CD14-positive monocyte (primary cell): Measurements from ENCODE around the gene APBA2. TPM values are rescaled to one million over a fixed set of nuclear protein-coding genes. Genes with fewer than 3 reads are reported as not detected.

ENCODE experiments used
- DNase-seq, 3 donors: peaks; one replicate each; pipeline ENCODE4 v3.0.0-alpha.2; 2011 to 2022
- H2AFZ ChIP-seq: 2 replicates; pipeline ENCODE4 v1.6.0; 2012; ENCODE audit warnings: mild to moderate bottlenecking, low read depth, low read length, inconsistent platforms; ENCODE audit not compliant: insufficient read depth, poor library complexity, severe bottlenecking
- H3K27ac ChIP-seq, 2 donors: 1 replicate in 1 of 2; 2 replicates in 1 of 2; pipeline ENCODE4 v1.5.1; 2012 to 2013; ENCODE audit warnings: low read length in 2 of 2, control low read depth in 1 of 2, inconsistent platforms in 1 of 2, low read depth in 1 of 2, mild to moderate bottlenecking in 1 of 2
- H3K27me3 ChIP-seq, 2 donors: one replicate each; pipeline versions ENCODE4 v1.6.0 to v1.6.1; 2011 to 2013; ENCODE audit warnings: low read length in 2 of 2; ENCODE audit not compliant: control insufficient read depth in 2 of 2, insufficient read depth in 2 of 2
- H3K36me3 ChIP-seq, 2 donors: replicated peaks in 1 of 2; 1 replicate in 1 of 2; 2 replicates in 1 of 2; pipeline versions ENCODE4 v1.5.1 to v1.6.1; 2012 to 2013; ENCODE audit warnings: low read length in 2 of 2, control low read depth in 1 of 2, inconsistent platforms in 1 of 2, mild to moderate bottlenecking in 1 of 2; ENCODE audit not compliant: insufficient read depth in 2 of 2, control insufficient read depth in 1 of 2
- H3K4me1 ChIP-seq, 2 donors: 1 replicate in 1 of 2; 2 replicates in 1 of 2; pipeline versions ENCODE4 v1.5.1 to v1.6.1; 2012 to 2013; ENCODE audit warnings: low read length in 2 of 2, control low read depth in 1 of 2, inconsistent platforms in 1 of 2, mild to moderate bottlenecking in 1 of 2, moderate library complexity in 1 of 2; ENCODE audit not compliant: insufficient read depth in 2 of 2, control insufficient read depth in 1 of 2
- H3K4me2 ChIP-seq: replicated peaks from 2 replicates; pipeline ENCODE3; 2012; ENCODE audit warnings: low read length, moderate library complexity, mild to moderate bottlenecking; ENCODE audit not compliant: poor library complexity, severe bottlenecking; ENCODE audit errors: extremely low read depth
- H3K4me3 ChIP-seq, 3 experiments: fragments of 200-600 bp in 1 of 3; sonication (generic) in 1 of 3; replicated peaks in 1 of 3; 1 replicate in 2 of 3; 2 replicates in 1 of 3; pipeline ENCODE4 v1.5.1; 2011 to 2013; ENCODE audit warnings: low read length in 3 of 3, mild to moderate bottlenecking in 3 of 3, control low read depth in 2 of 3, low read depth in 2 of 3, inconsistent platforms in 1 of 3, moderate library complexity in 1 of 3
- H3K79me2 ChIP-seq: 2 replicates; pipeline ENCODE4 v1.6.0; 2012; ENCODE audit warnings: mild to moderate bottlenecking, control low read depth, inconsistent platforms, low read length, moderate library complexity; ENCODE audit not compliant: insufficient read depth
- H3K9ac ChIP-seq: 2 replicates; pipeline ENCODE4 v1.6.0; 2017; ENCODE audit warnings: low read length, mild to moderate bottlenecking; ENCODE audit not compliant: insufficient read depth, poor library complexity, severe bottlenecking
- H3K9me3 ChIP-seq, 2 donors: replicated peaks in 1 of 2; 1 replicate in 1 of 2; 2 replicates in 1 of 2; pipeline versions ENCODE4 v1.5.1 to v1.6.1; 2012 to 2013; ENCODE audit warnings: low read length in 2 of 2, control low read depth in 1 of 2; ENCODE audit not compliant: control insufficient read depth in 1 of 2, insufficient read depth in 1 of 2
- H4K20me1 ChIP-seq: 2 replicates; pipeline ENCODE4 v1.6.0; 2012; ENCODE audit warnings: mild to moderate bottlenecking, low read length, control low read depth, moderate library complexity; ENCODE audit not compliant: insufficient read depth
- H3K27ac Mint-ChIP-seq, 7 donors: one replicate each; pipeline ENCODE4 v1.8.0; 2020; ENCODE audit warnings: mild to moderate bottlenecking in 7 of 7, mixed read lengths in 7 of 7, moderate library complexity in 6 of 7, inconsistent platforms in 2 of 7
- H3K27me3 Mint-ChIP-seq, 3 donors: one replicate each; pipeline ENCODE4 v1.8.0; 2021 to 2022; ENCODE audit warnings: low read depth in 3 of 3, mild to moderate bottlenecking in 3 of 3, mixed read lengths in 3 of 3, moderate library complexity in 3 of 3, inconsistent platforms in 1 of 3
- H3K36me3 Mint-ChIP-seq, 2 donors: one replicate each; pipeline ENCODE4 v1.8.0; 2020; ENCODE audit warnings: mixed read lengths in 2 of 2, inconsistent platforms in 1 of 2, mild to moderate bottlenecking in 1 of 2
- H3K4me1 Mint-ChIP-seq: one replicate; pipeline ENCODE4 v1.8.0; 2020; ENCODE audit warnings: mild to moderate bottlenecking, mixed read lengths
- H3K4me3 Mint-ChIP-seq, 2 donors: one replicate each; pipeline ENCODE4 v1.8.0; 2020; ENCODE audit warnings: mild to moderate bottlenecking in 2 of 2, mixed read lengths in 2 of 2, moderate library complexity in 1 of 2
- H3K9me3 Mint-ChIP-seq, 7 donors: one replicate each; pipeline ENCODE4 v1.8.0; 2020 to 2022; ENCODE audit warnings: mixed read lengths in 7 of 7, mild to moderate bottlenecking in 6 of 7, moderate library complexity in 6 of 7, inconsistent platforms in 2 of 7
- WGBS: methylation state at CpG from one replicate; pipeline ENCODE4 v1.1.5; 2013; ENCODE audit warnings: missing lambda C conversion rate; ENCODE audit not compliant: insufficient coverage; 5-methylcytosine and 5-hydroxymethylcytosine counted together
- intact Hi-C, 2 donors: fragments of 100-400 bp; cut with micrococcal nuclease; formaldehyde crosslinking; loops; one replicate each; pipeline versions ENCODE4 v1.15.0 to v1.15.1; 2023
- polyA plus RNA-seq, 3 donors: library from polyadenylated mRNA; depleted of rRNA in 1 of 3; unstranded in 2 of 3; stranded (reverse) in 1 of 3; fragments of 300-500 nt in 2 of 3; fragments of >200 nt in 1 of 3; fragmentation: Illumina TruSeq in 2 of 3; gene quantifications; 1 replicate in 2 of 3; 2 replicates in 1 of 3; pipeline ENCODE4 v1.2.3, GENCODE V29; 2012 to 2021
- TF ChIP-seq, protein P1 (sequence below): fragments of 200-600 bp; IDR thresholded peaks from one replicate; pipeline ENCODE4 v1.8.0; 2022; ENCODE audit warnings: antibody characterized with exemption, mild to moderate bottlenecking

Gene APBA2
- polyA plus RNA-seq, 3 donors: 0.30 TPM; not detected in 2

DNA sequence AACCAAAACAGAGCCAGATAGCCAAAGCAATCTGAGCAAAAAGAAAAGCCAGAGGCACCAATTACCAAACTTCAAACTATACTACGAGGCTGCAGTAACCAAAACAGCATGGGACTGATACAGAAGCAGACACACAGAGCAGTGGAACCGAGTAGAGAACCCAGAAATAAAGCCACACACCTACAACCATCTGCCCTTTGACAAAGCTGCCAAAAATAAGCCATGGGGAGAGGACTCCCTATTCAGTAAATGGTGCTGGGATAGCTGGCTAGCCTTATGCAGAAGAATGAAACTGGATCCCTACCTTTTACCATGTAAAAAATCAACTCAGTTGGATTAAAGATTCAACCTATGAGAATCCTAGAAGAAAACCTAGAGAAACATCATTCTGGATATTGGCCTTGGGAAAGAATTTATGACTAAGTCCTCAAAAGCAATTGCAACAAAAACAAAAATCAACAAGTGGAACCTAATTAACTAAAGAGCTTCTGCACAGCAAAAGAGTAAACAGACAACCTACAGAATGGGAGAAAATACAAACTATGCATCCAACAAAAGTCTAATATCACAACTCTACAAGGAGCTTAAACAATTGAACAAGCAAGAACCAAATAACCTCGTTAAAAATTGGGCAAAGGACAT lies 95.1 kb downstream of the APBA2 start:
- 86% methylated on average over 1 of the region's 3 CpGs for WGBS

DNA sequence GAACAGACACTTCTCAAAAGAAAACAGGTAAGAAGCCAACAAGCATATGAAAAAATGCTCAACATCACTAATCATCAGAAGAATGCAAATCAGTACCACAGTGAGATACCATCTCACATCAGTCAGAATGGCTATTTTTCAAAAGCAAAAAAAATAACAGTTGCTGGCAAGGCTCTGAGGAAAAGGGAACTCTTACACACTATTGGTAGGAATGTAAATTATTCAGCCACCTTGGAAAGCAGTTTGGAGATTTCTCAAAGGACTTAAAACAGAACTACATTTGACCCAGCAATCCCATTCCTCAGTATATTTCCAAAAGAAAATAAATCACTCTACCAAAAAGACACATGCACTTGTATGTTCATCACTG lies 95.6 kb downstream of the APBA2 start:
- Mint-ChIP-seq H3K36me3 (no peaks in the 10 kb centered on the region), H3K4me1 (peaks cover 2% of the 10 kb centered on the region)

More for the DNA sequence above, 95.1 kb downstream of the APBA2 start:
- Mint-ChIP-seq H3K4me3 (no peak overlapping the region), H3K27me3 (peaks cover 2 to 15% (median 9%) of the 10 kb centered on the region in 3 donors), H3K9me3 (peaks cover 0 to 3% (median 0%) of the 10 kb centered on the region in 7 donors), H3K27ac (no peak overlapping the region), H3K4me1 (no peaks in the 10 kb centered on the region), H3K36me3 (no peaks in the 10 kb centered on the region)
- no peaks in the 10 kb centered on the region for H4K20me1 ChIP-seq
- peaks cover 0 to 2% of the 10 kb centered on the region in 2 donors for H3K27me3 ChIP-seq
- TF ChIP-seq, protein P1, sequence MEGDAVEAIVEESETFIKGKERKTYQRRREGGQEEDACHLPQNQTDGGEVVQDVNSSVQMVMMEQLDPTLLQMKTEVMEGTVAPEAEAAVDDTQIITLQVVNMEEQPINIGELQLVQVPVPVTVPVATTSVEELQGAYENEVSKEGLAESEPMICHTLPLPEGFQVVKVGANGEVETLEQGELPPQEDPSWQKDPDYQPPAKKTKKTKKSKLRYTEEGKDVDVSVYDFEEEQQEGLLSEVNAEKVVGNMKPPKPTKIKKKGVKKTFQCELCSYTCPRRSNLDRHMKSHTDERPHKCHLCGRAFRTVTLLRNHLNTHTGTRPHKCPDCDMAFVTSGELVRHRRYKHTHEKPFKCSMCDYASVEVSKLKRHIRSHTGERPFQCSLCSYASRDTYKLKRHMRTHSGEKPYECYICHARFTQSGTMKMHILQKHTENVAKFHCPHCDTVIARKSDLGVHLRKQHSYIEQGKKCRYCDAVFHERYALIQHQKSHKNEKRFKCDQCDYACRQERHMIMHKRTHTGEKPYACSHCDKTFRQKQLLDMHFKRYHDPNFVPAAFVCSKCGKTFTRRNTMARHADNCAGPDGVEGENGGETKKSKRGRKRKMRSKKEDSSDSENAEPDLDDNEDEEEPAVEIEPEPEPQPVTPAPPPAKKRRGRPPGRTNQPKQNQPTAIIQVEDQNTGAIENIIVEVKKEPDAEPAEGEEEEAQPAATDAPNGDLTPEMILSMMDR: no peak
- H3K27ac ChIP-seq: no peak overlapping the region
- H3K36me3 ChIP-seq: no peaks in the 10 kb centered on the region
- intact Hi-C loops: no loop called here
- H3K79me2 ChIP-seq: no peaks in the 10 kb centered on the region
- DNase-seq: no peak
- no peak overlapping the region for H3K4me3 ChIP-seq
- H2AFZ ChIP-seq: no peak overlapping the region
- H3K9ac ChIP-seq: no peak overlapping the region
- no peaks in the 10 kb centered on the region for H3K4me1 ChIP-seq
- H3K4me2 ChIP-seq: no peak overlapping the region
- H3K9me3 ChIP-seq: no peaks in the 10 kb centered on the region

More for the DNA sequence above, 95.6 kb downstream of the APBA2 start:
- TF ChIP-seq, protein P1: no peak
- Mint-ChIP-seq H3K9me3 (peaks cover 0 to 3% (median 0%) of the 10 kb centered on the region in 7 donors), H3K27ac (no peak overlapping the region), H3K4me3 (no peak overlapping the region), H3K27me3 (peaks cover 2 to 15% (median 9%) of the 10 kb centered on the region in 3 donors)
- Histone ChIP-seq H2AFZ (no peak overlapping the region), H3K27ac (no peak overlapping the region), H4K20me1 (no peaks in the 10 kb centered on the region), H3K4me1 (no peaks in the 10 kb centered on the region), H3K4me2 (no peak overlapping the region), H3K36me3 (no peaks in the 10 kb centered on the region), H3K27me3 (peaks cover 0 to 2% of the 10 kb centered on the region in 2 donors), H3K9me3 (no peaks in the 10 kb centered on the region), H3K9ac (no peak overlapping the region), H3K4me3 (no peak overlapping the region), H3K79me2 (no peaks in the 10 kb centered on the region)
- intact Hi-C loops: no loop called here
- DNase-seq: no peak
